CD14-positive monocyte (primary cell): ENCODE data around the gene SFRP5. TPM values are rescaled to one million over a fixed set of nuclear protein-coding genes. Genes with fewer than 3 reads are reported as not detected.

Source experiments
- DNase-seq, 3 donors: peaks; one replicate each; pipeline ENCODE4 v3.0.0-alpha.2; 2011 to 2022
- H2AFZ ChIP-seq: 2 replicates; pipeline ENCODE4 v1.6.0; 2012; ENCODE audit warnings: mild to moderate bottlenecking, low read depth, low read length, inconsistent platforms; ENCODE audit not compliant: insufficient read depth, poor library complexity, severe bottlenecking
- H3K27ac ChIP-seq, 2 donors: 1 replicate in 1 of 2; 2 replicates in 1 of 2; pipeline ENCODE4 v1.5.1; 2012 to 2013; ENCODE audit warnings: low read length in 2 of 2, control low read depth in 1 of 2, inconsistent platforms in 1 of 2, low read depth in 1 of 2, mild to moderate bottlenecking in 1 of 2
- H3K27me3 ChIP-seq, 2 donors: one replicate each; pipeline versions ENCODE4 v1.6.0 to v1.6.1; 2011 to 2013; ENCODE audit warnings: low read length in 2 of 2; ENCODE audit not compliant: control insufficient read depth in 2 of 2, insufficient read depth in 2 of 2
- H3K36me3 ChIP-seq, 2 donors: replicated peaks in 1 of 2; 1 replicate in 1 of 2; 2 replicates in 1 of 2; pipeline versions ENCODE4 v1.5.1 to v1.6.1; 2012 to 2013; ENCODE audit warnings: low read length in 2 of 2, control low read depth in 1 of 2, inconsistent platforms in 1 of 2, mild to moderate bottlenecking in 1 of 2; ENCODE audit not compliant: insufficient read depth in 2 of 2, control insufficient read depth in 1 of 2
- H3K4me1 ChIP-seq, 2 donors: 1 replicate in 1 of 2; 2 replicates in 1 of 2; pipeline versions ENCODE4 v1.5.1 to v1.6.1; 2012 to 2013; ENCODE audit warnings: low read length in 2 of 2, control low read depth in 1 of 2, inconsistent platforms in 1 of 2, mild to moderate bottlenecking in 1 of 2, moderate library complexity in 1 of 2; ENCODE audit not compliant: insufficient read depth in 2 of 2, control insufficient read depth in 1 of 2
- H3K4me2 ChIP-seq: replicated peaks from 2 replicates; pipeline ENCODE3; 2012; ENCODE audit warnings: low read length, moderate library complexity, mild to moderate bottlenecking; ENCODE audit not compliant: poor library complexity, severe bottlenecking; ENCODE audit errors: extremely low read depth
- H3K4me3 ChIP-seq, 3 experiments: fragments of 200-600 bp in 1 of 3; sonication (generic) in 1 of 3; replicated peaks in 1 of 3; 1 replicate in 2 of 3; 2 replicates in 1 of 3; pipeline ENCODE4 v1.5.1; 2011 to 2013; ENCODE audit warnings: low read length in 3 of 3, mild to moderate bottlenecking in 3 of 3, control low read depth in 2 of 3, low read depth in 2 of 3, inconsistent platforms in 1 of 3, moderate library complexity in 1 of 3
- H3K79me2 ChIP-seq: 2 replicates; pipeline ENCODE4 v1.6.0; 2012; ENCODE audit warnings: mild to moderate bottlenecking, control low read depth, inconsistent platforms, low read length, moderate library complexity; ENCODE audit not compliant: insufficient read depth
- H3K9ac ChIP-seq: 2 replicates; pipeline ENCODE4 v1.6.0; 2017; ENCODE audit warnings: low read length, mild to moderate bottlenecking; ENCODE audit not compliant: insufficient read depth, poor library complexity, severe bottlenecking
- H3K9me3 ChIP-seq, 2 donors: replicated peaks in 1 of 2; 1 replicate in 1 of 2; 2 replicates in 1 of 2; pipeline versions ENCODE4 v1.5.1 to v1.6.1; 2012 to 2013; ENCODE audit warnings: low read length in 2 of 2, control low read depth in 1 of 2; ENCODE audit not compliant: control insufficient read depth in 1 of 2, insufficient read depth in 1 of 2
- H4K20me1 ChIP-seq: 2 replicates; pipeline ENCODE4 v1.6.0; 2012; ENCODE audit warnings: mild to moderate bottlenecking, low read length, control low read depth, moderate library complexity; ENCODE audit not compliant: insufficient read depth
- H3K27ac Mint-ChIP-seq, 7 donors: one replicate each; pipeline ENCODE4 v1.8.0; 2020; ENCODE audit warnings: mild to moderate bottlenecking in 7 of 7, mixed read lengths in 7 of 7, moderate library complexity in 6 of 7, inconsistent platforms in 2 of 7
- H3K27me3 Mint-ChIP-seq, 3 donors: one replicate each; pipeline ENCODE4 v1.8.0; 2021 to 2022; ENCODE audit warnings: low read depth in 3 of 3, mild to moderate bottlenecking in 3 of 3, mixed read lengths in 3 of 3, moderate library complexity in 3 of 3, inconsistent platforms in 1 of 3
- H3K36me3 Mint-ChIP-seq, 2 donors: one replicate each; pipeline ENCODE4 v1.8.0; 2020; ENCODE audit warnings: mixed read lengths in 2 of 2, inconsistent platforms in 1 of 2, mild to moderate bottlenecking in 1 of 2
- H3K4me1 Mint-ChIP-seq: one replicate; pipeline ENCODE4 v1.8.0; 2020; ENCODE audit warnings: mild to moderate bottlenecking, mixed read lengths
- H3K4me3 Mint-ChIP-seq, 2 donors: one replicate each; pipeline ENCODE4 v1.8.0; 2020; ENCODE audit warnings: mild to moderate bottlenecking in 2 of 2, mixed read lengths in 2 of 2, moderate library complexity in 1 of 2
- H3K9me3 Mint-ChIP-seq, 7 donors: one replicate each; pipeline ENCODE4 v1.8.0; 2020 to 2022; ENCODE audit warnings: mixed read lengths in 7 of 7, mild to moderate bottlenecking in 6 of 7, moderate library complexity in 6 of 7, inconsistent platforms in 2 of 7
- CTCF ChIP-seq: fragments of 200-600 bp; IDR thresholded peaks from one replicate; pipeline ENCODE4 v1.8.0; 2022; ENCODE audit warnings: antibody characterized with exemption, mild to moderate bottlenecking
- WGBS: methylation state at CpG from one replicate; pipeline ENCODE4 v1.1.5; 2013; ENCODE audit warnings: missing lambda C conversion rate; ENCODE audit not compliant: insufficient coverage; 5-methylcytosine and 5-hydroxymethylcytosine counted together
- intact Hi-C, 2 donors: fragments of 100-400 bp; cut with micrococcal nuclease; formaldehyde crosslinking; loops; one replicate each; pipeline versions ENCODE4 v1.15.0 to v1.15.1; 2023
- polyA plus RNA-seq, 3 donors: library from polyadenylated mRNA; depleted of rRNA in 1 of 3; unstranded in 2 of 3; stranded (reverse) in 1 of 3; fragments of 300-500 nt in 2 of 3; fragments of >200 nt in 1 of 3; fragmentation: Illumina TruSeq in 2 of 3; gene quantifications; 1 replicate in 2 of 3; 2 replicates in 1 of 3; pipeline ENCODE4 v1.2.3, GENCODE V29; 2012 to 2021

The SFRP5 gene
- polyA plus RNA-seq, 3 donors = not detected

- Mint-ChIP-seq H3K9me3 (peaks cover 0 to 1% (median 0%) of the 10 kb centered on the region in 7 donors), H3K27ac (no peak overlapping the region), H3K36me3 (no peaks in the 10 kb centered on the region), H3K4me1 (no peaks in the 10 kb centered on the region), H3K27me3 (peaks cover 13 to 23% (median 15%) of the 10 kb centered on the region in 3 donors), H3K4me3 (no peak overlapping the region)
- H3K27me3 ChIP-seq = no peaks in the 10 kb centered on the region
- H3K79me2 ChIP-seq = no peaks in the 10 kb centered on the region
- no peaks in the 10 kb centered on the region for H3K9me3 ChIP-seq
- H3K9ac ChIP-seq = no peak overlapping the region
- H3K27ac ChIP-seq = no peak overlapping the region
- no peak overlapping the region for H2AFZ ChIP-seq
- intact Hi-C loops = no loop called here
- 62% methylated on average over 5 of the region's 7 CpGs for WGBS
- no peaks in the 10 kb centered on the region for H3K4me1 ChIP-seq
- DNase-seq = no peak
- H4K20me1 ChIP-seq = no peaks in the 10 kb centered on the region
- H3K4me3 ChIP-seq = no peak overlapping the region
- no peaks in the 10 kb centered on the region for H3K36me3 ChIP-seq
- no peak overlapping the region for H3K4me2 ChIP-seq
- TF ChIP-seq CTCF = no peak
Measured at GRCh38 chr10:97810446-97810845, 38.6 kb upstream of the SFRP5 start.

- no peak overlapping the region for H3K27ac Mint-ChIP-seq
- WGBS = 88% methylated on average over 6 of the region's 6 CpGs
Measured at GRCh38 chr10:97805949-97806348, 34.1 kb upstream of the SFRP5 start.

More at GRCh38 chr10:97805949-97806348, 34.1 kb upstream of the SFRP5 start:
- no peaks in the 10 kb centered on the region for H3K27me3 ChIP-seq
- no peaks in the 10 kb centered on the region for H3K4me1 ChIP-seq
- Mint-ChIP-seq H3K9me3 (no peaks in the 10 kb centered on the region), H3K36me3 (no peaks in the 10 kb centered on the region), H3K27me3 (peaks cover 5 to 22% (median 12%) of the 10 kb centered on the region in 3 donors), H3K4me1 (no peaks in the 10 kb centered on the region), H3K4me3 (no peak overlapping the region)
- no peak for DNase-seq
- no peaks in the 10 kb centered on the region for H3K36me3 ChIP-seq
- no peak for TF ChIP-seq CTCF
- no peak overlapping the region for H3K27ac ChIP-seq
- H4K20me1 ChIP-seq = no peaks in the 10 kb centered on the region
- no peak overlapping the region for H3K4me2 ChIP-seq
- intact Hi-C loops = no loop called here
- no peak overlapping the region for H3K9ac ChIP-seq
- no peaks in the 10 kb centered on the region for H3K9me3 ChIP-seq
- no peak overlapping the region for H3K4me3 ChIP-seq
- no peaks in the 10 kb centered on the region for H3K79me2 ChIP-seq
- H2AFZ ChIP-seq = no peak overlapping the region
